Activated CD8-positive, alpha-beta memory T cell treated with anti-CD3 and anti-CD28 coated beads, Interleukin-2, amount 50 U/mL, for 24 hours (primary cell): ENCODE measurements around the gene FAM169A.
"Not testable (repeated sequence)": the region's sequence is repeated elsewhere in the genome, so short reads cannot be mapped to it uniquely, and the experiment has no call there.

Source experiments
- DNase-seq: peaks from one replicate; pipeline ENCODE4 v3.0.0-alpha.2; 2020; ENCODE audit errors: extremely low read depth

FAM169A gene

DNA sequence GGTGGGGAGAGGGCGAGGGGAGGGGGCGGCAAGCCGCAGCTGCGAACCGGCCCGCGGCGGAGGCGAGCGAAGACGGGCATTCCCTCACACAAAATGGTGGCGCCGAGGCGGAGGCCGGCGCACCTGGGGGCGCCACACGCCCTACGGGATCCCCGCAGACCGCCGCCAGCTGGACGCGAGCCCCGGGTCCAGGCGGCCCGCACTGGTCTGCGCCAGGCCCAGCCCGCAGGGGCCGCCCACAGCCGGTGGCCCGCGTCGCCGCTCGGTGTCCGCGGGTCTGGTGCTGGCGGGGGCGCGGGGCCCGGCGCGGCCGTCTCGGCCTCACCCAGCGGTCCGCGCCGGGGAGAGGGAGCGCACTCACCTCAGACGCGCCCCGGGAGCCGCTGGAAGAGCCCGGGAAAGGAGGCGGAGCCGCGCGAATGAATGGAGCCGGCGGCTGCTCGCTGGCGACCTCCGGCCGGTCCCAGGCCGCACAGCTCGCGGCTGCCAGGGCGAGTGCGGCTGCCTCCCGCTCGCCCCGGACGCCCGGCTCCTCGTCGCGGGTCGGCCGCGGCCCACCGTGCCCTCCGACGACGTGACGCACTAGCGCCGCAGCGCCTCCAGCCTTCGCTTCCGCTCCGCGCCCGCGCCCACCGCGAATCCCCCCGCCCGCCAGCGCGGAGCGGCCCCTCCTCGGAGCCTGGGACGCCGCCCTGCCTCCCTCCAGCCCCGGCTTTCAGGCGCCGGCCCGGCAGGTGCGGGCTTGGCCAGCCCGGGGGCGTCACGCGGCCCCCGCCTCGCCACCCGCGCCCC, at the start of gene FAM169A:
FAM169A (minus strand) TSS at position 584 of the 792 bp plus-strand sequence. CDS start 24,711 bp downstream, outside the sequence.
- no peak for DNase-seq

GRCh38 chr5:74915488-74915887, 49.3 kb upstream of the FAM169A start:
- no peak for DNase-seq

DNA sequence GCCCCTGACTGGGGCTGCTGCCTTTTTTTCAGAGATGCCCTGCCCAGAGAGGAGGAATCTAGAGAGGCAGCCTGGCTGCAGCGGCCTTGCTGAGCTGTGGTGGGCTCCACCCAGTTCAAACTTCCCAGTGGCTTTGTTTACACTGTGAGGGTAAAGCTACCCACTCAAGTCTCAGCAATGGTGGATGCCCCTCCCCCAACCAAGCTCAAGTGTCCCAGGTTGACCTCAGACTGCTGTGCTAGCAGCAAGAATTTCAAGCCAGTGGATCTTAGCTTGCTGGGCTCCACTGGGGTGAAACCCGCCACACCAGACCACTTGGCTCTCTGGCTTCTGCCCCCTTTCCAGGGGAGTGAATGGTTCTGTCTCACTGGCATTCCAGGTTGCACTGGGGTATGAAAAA, 45.2 kb upstream of the FAM169A start:
- DNase-seq, result not testable (repeated sequence)

DNA sequence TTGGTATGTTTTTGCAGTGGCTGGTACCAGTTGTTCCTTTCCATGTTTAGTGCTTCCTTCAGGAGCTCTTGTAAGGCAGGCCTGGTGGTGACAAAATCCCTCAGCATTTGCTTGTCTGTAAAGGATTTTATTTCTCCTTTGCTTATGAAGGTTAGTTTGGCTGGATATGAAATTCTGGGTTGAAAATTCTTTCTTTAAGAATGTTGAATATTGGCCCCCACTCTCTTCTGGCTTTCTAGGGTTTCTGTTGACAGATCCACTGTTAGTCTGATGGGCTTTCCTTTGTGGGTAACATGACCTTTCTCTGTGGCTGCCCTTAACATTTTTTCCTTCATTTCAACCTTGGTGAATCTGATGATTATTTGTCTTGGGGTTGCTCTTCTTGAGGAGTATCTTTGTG, 43.7 kb upstream of the FAM169A start:
- DNase-seq, result not testable (repeated sequence)

- DNase-seq, result not testable (repeated sequence)
Measured at GRCh38 chr5:74908237-74908636, 42.0 kb upstream of the FAM169A start.

GRCh38 chr5:74904713-74905112, 38.5 kb upstream of the FAM169A start:
- not testable (repeated sequence) for DNase-seq

DNA sequence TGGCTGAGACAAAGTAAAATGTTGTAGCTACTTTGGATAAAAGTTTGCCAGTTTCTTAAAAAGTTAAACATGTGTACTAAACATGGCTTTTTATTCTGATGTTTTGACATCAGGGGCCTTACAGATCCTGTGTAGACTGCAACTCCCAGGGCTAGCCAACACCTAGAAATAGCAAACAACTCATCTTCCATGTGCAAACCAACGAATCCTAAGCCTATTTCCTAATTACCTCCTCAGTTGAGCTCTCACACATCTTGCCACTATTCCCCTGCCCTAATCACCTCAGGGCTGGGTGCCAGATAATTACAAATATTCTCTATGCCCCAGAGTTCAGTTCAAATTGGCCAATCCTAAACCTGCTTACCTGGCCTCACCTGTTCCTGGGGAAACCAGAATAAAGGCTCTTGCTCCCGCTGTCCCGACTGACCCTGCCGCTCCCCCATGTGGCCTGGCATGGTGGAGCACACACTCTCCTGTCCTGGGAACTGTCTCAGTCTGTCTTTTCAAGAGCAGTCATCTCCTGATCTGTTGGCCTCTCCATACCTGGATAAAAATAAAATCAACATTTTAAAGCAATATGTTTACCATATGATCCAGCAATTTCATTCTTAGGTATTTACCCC, 37.1 kb upstream of the FAM169A start:
- DNase-seq, result no peak

DNA sequence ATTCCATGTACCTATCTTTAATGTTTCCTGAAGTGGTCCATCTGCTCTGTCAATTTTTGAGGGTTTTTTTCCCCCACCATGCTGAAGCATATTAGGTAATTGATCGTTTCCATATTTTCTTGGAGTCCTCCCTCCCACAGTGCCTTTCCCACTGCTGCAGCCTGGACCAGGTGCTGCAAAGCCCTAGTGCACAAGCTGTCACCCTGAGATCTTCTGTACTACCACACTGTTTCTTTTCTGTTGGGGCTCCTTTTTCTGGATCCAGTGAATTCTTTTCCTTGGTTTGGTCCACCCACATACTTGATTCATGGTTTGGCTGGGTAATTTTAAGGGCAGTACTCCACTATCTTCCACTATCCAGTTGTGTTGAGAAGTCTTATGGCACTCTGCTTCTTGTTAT, 30.9 kb upstream of the FAM169A start:
- DNase-seq, result no peak

DNA sequence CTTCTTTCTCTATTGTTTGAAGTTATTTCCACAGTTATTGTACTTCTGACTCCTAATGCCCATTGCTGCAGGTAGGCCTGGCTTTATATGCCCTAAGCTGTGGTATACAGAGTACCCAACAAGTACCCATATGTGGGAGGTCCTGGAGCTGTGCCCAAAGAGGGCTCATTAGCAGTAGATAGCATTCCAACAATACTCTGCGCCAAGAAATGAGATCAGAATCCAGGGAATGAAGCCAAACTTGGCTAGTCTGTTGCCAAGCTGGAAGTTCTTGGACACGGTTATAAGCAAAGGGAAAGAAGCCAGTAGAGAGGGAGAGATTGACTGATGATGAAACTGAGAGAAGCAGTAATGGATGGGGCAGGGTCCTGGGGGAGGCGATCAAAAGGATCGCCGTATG, 29.7 kb upstream of the FAM169A start:
- DNase-seq, result no peak

DNA sequence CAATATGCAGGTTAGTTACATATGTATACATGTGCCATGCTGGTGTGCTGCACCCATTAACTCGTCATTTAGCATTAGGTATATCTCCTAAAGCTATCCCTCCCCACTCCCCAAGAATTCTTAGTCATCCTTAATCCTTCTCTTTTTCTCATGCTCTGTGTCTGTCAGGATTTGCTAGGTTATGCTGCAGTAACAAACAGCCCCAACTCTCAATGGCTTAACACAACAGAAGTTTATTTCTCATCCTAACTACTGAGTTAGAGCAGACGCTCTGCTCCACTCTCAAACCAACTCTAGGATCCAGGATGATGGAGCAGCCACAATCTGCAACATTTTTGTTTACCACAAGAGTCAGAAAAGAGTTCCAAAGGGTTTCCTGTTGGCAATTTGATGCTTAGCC, 28.2 kb upstream of the FAM169A start:
- DNase-seq, result no peak

GRCh38 chr5:74892921-74893320, 26.7 kb upstream of the FAM169A start:
- DNase-seq, result no peak

DNA sequence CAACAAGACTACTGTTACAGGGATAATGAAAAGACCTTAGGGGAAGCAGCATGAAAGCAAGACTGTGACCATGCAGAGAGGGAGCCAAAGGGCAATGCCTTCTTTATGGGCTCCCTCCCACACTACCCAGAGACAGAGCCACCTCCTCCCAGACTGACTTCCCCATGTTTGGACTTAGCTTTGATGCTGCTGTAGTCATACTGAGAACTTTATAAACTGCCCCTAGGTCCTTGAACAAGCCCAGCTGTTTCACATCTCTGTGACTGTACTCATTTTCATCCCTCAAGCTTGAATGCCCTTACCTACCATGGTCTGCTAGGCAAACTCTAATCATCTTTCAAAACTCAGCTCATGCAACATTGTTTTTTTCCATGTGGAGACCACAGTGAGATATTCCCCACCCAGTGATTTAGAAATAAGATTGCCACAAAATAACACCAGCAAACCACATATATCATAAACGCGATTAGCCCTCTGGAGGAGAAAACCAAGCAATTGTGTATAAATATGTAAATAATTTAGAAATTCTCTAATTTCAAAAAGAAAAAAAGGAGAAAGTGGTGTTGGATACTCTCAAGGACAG, 23.4 kb upstream of the FAM169A start:
- no peak for DNase-seq

- no peak for DNase-seq
Measured at GRCh38 chr5:74888117-74888516, 21.9 kb upstream of the FAM169A start.

- no peak for DNase-seq
Measured at GRCh38 chr5:74885170-74885569, 19.0 kb upstream of the FAM169A start.

DNA sequence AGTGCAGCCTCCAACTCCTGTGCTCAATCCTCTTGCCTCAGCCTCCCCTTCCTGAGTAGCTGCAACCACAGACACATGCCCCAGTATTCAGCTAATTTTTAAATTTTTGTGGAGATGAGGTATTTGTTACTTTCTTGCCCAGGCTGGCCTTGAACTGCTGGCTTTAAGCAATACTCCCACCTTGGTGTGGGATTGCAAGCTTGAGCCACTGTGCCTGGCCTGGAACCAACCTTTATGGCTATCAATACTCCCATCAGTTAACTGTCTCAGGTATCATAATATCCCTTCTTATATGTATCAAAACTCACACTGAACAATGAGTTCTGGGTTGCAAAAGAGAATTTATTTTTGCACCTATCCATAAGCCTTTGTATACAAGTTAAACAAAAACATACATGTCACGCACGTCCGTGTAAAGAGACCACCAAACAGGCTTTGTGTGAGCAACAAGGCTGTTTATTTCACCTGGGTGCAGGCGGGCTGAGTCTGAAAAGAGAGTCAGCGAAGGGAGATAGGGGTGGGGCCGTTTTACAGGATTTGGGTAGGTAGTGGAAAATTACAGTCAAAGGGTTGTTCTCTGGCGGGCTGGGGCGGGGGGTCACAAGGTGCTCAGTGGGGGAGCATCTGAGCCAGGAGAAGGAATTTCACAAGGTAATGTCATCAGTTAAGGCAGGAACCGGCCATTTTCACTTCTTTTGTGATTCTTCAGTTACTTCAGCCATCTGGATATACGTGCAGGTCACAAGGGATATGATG, 16.4 kb upstream of the FAM169A start:
- DNase-seq, result not testable (repeated sequence)

- no peak for DNase-seq
Measured at GRCh38 chr5:74877624-74878304, 11.6 kb upstream of the FAM169A start.

GRCh38 chr5:74875994-74876791, 10.0 kb upstream of the FAM169A start:
- no peak for DNase-seq

DNA sequence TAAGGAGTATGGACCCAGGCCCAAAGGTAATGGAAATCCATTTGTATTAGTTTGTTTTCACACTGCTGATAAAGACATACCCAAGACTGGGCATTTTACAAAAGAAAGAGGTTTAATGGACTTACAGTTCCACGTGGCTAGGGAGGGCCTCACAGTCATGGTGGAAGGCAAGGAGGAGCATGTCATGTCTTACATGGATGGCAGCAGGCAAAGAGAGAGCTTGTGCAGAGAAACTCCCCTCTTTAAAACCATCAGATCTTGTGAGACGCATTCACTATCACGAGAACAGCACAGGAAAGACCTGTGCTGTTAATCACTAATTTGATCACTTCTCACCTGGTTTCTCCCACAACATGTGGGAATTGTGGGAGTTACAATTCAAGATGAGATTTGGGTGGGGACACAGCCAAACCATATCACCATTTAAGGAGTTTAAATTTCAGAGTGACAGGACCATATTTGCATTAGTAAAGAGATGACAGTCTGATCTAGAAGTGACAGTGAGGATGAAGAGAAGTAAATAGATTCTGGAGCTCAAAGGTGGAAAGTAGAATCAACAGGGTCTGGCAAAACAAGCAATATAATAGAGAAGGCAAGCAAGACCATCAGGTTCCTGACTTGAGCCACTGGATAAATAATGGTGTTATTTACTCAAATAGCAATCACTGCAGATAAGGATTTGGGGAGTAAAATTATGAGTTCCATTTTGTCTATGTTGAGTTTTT, 7.5 kb upstream of the FAM169A start:
- no peak for DNase-seq

DNA sequence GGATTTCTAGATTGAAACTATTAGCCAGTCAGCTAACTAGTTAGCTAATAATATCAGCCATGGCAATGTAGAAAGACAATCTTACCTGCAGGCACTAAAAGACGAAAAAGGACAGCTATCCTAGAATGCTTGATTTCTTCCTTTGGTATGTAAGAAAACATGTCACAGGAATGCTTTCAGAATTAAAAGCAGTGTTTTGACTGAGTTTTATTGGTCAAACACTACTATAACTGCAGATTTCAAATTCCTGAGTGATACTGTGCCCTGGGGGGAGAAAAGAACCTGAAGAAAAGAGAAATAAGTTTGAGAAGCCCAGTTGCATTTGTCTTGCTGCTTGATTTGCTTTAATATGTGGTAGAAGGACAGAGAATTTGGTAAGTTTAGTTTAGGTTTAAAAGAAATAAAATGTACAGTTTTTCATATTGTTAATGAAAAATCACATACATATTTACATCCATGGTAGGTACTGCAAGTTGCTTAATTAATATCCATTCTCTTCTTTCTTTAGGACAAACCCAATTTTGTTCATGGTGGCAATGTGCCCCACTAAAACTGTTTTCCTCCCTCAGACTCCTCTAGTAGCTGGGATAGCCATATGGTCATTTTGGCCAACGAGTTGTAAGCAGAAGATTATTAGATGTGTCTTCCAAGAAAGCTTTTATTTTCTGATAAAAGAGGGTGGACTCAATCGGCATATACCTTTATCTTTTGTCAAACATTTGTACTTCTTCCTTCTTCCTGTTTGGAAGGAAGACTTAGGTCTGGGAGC, 4.3 kb upstream of the FAM169A start:
- DNase-seq, result no peak
